Posterior cingulate gyrus (tissue), 11 donors: ENCODE results near the gene VWA5B1.

Experiments used
- DNase-seq, 10 donors: peaks; one replicate each; pipeline versions ENCODE4 v3.0.0 to v3.0.0-alpha.2; 2020 to 2021; ENCODE audit warnings: mixed read lengths in 3 of 10
- intact Hi-C: fragments of 100-400 bp; cut with DNase I; formaldehyde crosslinking; loops from one replicate; pipeline ENCODE4 v1.15.1; 2023

The VWA5B1 gene

DNA sequence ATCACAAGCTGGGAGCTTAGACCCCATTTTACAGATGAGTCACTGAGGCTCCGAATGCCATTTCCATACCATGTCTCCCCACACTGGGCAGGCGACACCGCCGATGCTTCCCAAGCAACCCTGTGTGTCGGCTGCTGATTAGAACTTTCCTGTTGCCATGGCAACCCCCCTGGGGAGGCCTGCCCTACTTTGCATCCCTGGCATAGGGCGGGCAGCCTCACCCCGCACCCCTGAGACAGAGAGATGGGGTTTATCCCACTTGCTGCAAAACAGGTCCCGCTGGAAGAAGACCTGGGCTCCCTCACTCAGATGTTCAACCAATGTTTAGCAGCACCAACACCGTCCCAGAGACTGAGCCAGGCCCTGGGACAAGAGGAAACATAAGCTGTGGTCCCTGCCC lies 113.8 kb downstream of the VWA5B1 start:
- intact Hi-C loops, result no loop called here
- DNase-seq, result peak in 6 of 10 donors; percentile 52 to 94 (median 82)
